Islet of Langerhans (tissue), 1 donor: Measurements from ENCODE around the gene PER1.

Experiments
- FAIRE-seq: peaks from one replicate; lab custom pipeline; 2011; peaks lifted over from hg19 to GRCh38; lab: Jason Lieb, UNC

The PER1 gene

DNA sequence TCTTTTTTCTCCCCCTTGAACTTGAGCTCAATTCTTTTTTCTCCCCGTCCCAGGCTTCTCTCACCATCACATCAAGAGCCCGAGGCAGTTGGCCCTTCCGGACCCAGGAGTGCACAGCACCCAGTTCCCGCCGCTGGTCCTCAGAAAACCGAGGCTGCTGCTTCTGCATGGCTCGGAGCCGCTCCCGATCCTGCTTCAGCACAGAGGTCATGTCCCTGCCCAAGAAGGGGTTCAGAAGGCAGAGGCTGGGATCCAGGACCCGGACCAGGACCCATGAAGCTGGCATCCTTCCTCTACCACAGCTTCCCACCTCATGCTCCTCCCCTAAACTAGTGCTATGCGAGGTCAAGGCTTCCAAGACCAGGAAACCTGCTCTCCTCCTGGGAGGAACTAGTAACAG is 10.5 kb downstream of the PER1 start:
- FAIRE-seq = no peak

GRCh38 chr17:8141045-8141444 is 11.2 kb downstream of the PER1 start:
- FAIRE-seq = no peak

DNA sequence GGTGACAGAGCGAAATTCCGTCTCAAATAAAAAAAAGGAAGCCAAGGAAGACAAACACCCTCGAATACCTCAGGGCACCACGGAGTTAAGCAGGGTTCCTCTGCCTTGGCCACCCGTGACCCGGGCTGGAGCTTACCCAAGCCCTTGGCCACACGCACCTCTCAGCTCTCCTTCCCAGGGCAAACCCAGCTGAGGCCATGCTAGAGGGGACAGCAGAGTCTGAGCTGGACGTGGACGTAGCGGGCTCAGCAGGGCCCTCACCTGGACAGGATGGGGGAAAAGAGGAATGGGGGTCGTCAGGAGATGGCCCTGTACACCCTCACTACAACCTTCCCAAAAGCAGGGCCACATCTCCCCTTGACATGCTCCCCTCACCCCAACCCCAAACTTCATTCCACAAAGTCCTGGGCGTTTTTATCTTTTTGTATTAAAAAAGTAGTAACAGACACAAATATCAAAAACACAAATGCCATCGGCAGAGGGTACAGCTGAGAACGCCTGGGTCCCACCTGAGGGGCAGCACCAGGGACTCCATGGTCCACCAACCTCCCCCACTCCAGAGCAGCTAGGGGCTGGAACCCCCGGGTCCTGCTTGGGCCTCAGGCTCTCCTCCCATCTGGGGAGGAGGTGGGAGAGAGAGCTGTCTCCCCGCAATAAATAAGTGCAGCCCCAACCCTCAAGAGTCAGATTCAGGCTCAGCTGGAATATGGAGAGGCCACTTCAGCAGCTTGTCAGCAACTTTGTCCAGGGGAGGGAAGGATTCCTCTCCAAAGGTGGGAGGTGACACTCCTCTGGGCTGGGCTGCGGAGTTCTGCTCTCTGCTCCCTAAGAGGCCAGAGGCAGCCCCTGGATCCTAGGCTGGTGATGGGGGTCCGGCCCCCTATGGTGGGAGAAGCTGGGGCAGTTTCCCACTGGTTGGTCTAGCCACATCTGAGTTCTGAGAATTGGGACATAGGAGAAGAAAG is 11.9 kb downstream of the PER1 start:
- FAIRE-seq = no peak

DNA sequence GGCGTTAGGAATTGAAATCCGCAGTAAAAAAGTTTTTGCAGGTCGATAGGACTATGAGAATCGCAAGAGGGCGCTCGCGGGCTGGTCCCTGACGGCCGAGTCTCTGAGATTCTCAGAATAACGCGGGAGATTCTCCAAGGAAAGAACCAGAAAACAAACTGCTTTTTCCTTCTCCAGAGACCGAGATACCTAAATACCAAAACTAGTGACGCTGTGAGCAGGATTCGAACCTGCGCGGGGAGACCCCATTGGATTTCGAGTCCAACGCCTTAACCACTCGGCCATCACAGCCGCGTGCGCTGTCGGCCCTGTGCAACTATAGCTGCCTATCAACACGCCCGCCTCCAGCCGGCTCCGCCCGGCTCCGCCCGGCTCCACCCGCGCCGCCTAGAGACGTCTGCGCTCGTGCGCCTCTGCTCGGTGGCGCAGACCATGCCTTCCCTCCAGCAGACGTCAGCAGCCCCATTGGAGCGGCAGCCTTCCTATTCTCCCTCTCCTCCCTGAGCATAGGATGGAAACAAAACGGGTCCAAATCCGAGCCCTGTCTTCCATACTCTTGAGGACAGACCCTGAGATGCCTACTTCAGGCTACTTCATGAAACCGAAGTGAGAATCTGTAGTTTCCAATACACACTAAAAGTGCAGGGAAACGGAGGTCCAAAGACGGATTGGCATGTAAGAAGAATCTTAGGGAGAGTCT is 13.4 kb downstream of the PER1 start:
- FAIRE-seq = peak; percentile 89

DNA sequence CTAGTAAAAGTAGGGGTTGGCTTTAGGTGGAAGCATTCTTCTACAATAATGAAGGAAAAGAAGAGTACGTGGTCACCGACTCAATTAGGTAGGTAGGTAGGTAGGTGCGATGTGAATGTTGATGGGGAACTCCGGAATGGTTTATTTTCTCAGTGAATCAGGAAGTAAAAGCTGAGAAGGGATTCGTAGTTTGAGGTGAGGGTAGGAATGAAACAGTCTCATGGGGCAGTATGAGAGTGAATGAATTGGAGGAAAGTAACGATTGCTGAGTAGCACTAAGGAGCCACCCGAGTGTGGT is 13.9 kb downstream of the PER1 start:
- FAIRE-seq = no peak

GRCh38 chr17:8137645-8138373 is 14.4 kb downstream of the PER1 start:
- FAIRE-seq = no peak

DNA sequence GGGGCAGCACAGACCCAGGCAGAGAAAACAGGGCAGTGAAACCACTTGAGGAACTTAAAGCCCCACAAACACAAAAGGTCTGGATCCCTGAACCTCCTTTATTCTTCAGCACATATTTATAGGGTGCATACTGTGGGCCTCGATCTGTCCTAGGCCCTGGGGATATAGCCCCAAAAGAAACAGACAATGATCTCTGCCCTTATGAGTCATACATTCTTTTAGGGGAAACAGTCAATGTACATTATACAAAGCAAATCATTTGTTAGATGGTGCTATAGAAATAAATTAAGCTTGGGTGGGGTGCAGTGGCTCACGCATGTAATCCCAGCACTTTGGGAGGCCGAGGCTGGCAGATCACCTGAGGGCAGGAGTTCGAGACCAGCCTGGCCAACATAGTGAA is 18.3 kb downstream of the PER1 start:
- FAIRE-seq = no peak

GRCh38 chr17:8133399-8133798 is 18.8 kb downstream of the PER1 start:
- FAIRE-seq = no peak

DNA sequence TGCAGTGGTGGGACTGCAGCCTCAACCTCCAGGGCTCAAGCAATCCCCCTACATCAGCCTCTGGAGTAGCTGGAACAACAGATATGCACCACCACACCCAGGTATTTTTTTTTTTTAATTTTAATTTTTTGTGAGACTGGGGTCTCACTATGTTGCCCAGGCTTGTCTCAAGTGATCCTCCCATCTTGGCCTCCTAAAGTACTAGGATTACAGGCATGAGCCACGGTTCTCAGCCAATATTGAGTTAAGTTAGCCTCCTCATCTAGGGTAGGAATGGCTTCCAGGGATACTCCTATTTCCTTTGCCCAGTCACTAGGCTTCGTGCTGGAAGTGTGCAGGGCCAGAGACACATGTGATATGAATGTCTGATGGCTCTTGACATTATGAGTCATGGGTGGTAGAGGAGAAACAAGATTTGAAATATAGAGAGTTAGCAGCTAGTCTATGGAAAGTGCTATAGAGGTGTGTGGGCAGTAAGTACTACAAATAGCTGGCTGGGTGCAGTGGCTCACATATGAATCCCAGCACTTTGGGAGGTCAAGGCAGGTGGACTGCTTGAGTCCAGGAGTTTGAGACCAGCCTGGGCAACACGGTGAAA is 20.3 kb downstream of the PER1 start:
- no peak for FAIRE-seq

- FAIRE-seq = no peak
These were observed 23.9 kb downstream of the PER1 start for GRCh38 chr17:8128125-8128784.

DNA sequence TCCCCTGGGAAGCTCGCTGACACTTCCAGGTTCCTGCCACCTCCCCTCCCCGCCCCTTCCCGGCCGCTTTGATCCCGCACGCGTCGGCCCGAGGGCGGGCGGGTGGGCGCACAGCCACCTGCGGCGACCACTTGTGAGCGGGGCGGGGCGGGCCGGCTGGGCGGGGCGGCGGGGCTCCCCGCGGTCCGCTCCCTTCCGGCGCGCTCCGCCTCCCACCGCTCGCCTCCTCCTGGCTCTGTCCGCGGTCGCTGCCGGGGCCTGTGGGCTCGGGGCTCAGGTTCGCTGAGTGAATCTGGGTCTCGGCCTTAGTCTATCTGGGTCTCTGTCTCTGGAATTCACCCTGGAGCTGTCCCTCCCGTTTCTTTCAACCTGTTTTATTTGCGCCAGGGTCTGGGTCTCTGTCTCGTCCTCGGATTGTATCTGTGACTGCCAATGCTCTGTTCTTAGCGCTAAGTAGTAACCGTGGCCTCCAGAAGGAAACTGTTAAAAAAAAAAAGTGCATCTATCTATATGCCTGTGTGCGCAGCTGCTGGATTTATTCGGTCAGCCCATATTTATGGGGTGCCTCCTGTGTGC is 25.6 kb downstream of the PER1 start:
- FAIRE-seq = no peak

GRCh38 chr17:8125947-8126490 is 26.2 kb downstream of the PER1 start:
- FAIRE-seq = no peak

GRCh38 chr17:8125154-8125946 is 26.9 kb downstream of the PER1 start:
- no peak for FAIRE-seq

GRCh38 chr17:8124350-8125153 is 27.7 kb downstream of the PER1 start:
- no peak for FAIRE-seq

GRCh38 chr17:8123695-8124349 is 28.4 kb downstream of the PER1 start, which contains the start of gene HES7:
TSS of gene HES7 (minus strand) at chr17:8124106. CDS start at chr17:8124084, 22 bp downstream.
- no peak for FAIRE-seq

GRCh38 chr17:8122924-8123694 is 29.1 kb downstream of the PER1 start:
- no peak for FAIRE-seq

DNA sequence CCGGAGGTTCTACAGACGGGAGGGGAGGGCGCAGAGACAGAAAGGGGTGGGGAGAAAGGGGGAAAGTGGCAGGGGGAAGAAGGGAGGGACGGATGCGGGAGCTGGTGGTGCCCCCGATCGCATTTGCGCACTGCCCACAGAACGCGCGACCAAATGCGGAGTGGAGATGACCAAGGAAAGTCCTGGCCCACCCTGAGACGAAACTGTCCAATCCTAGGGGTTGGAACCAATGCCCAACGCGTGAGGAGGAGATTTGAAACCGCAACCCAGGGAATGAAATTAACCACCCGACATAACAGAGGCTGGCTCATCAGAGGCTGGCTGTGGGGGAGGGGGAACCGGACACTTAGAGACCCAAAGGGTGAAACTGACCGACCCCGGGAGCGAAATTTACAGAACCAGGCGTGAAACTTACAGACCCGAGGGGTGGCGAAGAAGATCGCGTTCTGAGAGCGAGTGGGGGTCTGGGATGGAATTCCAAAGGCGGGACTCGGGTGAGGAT is 29.7 kb downstream of the PER1 start:
- no peak for FAIRE-seq
